GM19043 (cell line): ENCODE data around the gene HNRNPH1.

Source experiments
- ATAC-seq: cut with Tn5 transposase; IDR thresholded peaks from one replicate; pipeline ENCODE4 v1.9.1; 2021; ENCODE audit warnings: low read depth; ENCODE audit not compliant: unreplicated experiment

The HNRNPH1 gene

GRCh38 chr5:179606071-179606909 lies 17.2 kb downstream of the HNRNPH1 start:
- ATAC-seq = no peak

DNA sequence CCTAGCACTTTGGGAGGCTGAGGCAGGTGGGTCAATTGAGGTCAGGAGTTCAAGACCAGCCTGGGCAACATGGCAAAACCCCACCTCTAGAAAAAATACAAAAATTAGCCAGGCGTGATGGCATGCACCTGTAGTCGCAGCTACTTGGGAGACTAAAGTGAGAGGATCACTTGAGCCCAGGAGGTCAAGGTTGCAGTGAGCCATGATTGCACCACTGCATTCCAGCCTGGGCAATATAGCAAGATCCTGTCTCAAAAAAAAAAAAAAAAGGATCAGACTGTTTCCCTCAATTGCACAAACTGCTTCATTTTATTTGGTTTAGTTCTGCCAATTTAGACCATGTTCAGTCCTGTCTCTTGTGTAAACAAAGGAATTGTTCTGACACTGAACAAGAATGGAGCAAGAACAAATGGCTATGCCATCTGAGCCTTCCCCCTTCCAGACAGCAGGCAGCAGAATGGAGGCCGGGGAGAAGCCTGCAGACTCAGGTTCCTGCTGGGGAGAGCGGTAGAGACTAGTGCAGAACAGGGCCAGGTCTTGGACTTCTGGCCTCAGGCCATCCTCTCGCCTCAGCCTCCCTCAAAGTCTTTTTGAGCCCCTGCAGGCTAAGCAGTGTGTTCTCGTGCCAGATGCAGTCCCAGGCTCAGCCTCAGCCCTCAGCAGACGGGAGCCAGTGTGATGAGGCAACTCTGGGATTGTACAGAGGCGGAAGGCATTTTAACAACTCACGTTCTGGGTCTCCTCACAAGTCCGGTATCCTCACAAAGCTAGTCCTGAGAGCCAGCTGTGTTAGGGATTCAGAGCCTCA lies 18.2 kb downstream of the HNRNPH1 start:
- ATAC-seq = no peak

DNA sequence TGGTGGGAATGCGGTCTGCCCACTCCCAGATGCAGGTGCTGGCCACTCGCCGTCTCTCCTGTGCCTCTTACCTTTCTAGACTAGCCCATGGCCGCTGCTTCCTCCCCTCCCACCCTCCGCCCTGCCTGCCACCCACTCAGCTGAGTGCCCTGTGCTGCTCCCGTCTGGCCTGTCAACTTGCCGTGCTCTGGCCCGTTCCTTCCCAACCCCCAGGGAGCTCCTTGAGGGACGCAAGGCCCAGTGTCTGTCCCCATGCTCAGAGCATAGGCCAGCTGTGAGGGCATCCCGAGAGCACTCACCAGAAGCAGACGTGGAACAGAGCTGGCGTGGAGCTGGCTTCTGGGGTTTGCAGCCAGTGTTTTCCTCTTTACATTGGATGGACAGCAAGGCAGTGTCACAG lies 20.2 kb downstream of the HNRNPH1 start:
- ATAC-seq = no peak

DNA sequence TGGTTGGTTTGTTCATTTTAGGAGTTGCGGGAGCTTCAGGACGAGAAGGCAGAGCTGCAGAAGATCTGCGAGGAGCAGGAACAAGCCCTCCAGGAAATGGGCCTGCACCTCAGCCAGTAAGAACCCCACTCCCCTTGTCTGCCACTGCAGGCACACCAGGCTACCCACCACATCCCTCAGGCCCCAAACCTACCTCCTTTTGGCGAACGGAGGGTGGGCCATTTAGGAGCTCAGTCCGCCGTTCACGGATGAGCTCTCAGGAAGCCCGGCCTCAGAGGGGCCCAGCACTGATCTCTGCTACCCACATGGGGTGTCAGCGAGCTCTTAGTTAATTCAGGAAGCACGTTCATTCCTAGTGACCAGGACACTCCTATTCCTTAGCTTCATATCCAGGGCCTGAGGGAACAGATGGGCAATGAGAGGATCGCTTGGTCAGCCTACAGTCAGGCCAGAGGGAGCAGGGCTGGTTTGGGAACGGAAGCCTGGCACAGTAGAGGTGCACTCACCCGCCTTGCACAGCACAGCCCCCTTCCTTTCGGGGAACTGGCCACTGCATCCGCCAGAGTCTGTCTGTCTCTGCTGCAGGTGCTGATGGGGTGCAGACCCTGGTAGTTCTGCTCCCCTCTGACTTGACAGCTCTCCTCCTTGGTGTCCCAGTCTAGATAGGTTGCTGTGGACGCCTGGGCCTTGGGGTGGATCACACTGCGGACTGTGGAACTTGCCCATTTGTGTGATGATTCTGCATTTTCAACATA lies 21.4 kb downstream of the HNRNPH1 start:
- no peak for ATAC-seq

GRCh38 chr5:179599973-179600372 lies 23.5 kb downstream of the HNRNPH1 start:
- ATAC-seq = no peak

- no peak for ATAC-seq
Observed at GRCh38 chr5:179599566-179599965, 23.9 kb downstream of the HNRNPH1 start.

DNA sequence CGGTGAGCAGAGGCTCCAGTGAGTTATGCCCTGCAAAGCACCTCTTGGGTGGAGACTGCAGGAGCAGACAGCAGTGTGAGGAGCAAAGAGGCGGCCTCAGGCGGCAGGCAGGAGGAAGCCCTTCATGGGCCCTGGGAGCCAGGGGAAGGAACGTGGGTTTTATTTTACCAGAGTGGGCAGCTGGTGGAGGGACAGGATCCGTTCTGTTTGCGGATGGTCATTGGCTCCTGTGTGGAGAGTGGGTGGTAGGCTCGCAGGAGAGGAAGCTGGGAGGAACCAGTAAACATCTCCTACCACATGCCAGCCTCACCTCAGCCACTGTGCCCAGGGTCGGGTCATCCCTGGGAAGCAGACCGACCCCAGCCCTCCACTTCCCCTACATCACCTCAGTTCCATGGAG lies 24.4 kb downstream of the HNRNPH1 start:
- no peak for ATAC-seq

DNA sequence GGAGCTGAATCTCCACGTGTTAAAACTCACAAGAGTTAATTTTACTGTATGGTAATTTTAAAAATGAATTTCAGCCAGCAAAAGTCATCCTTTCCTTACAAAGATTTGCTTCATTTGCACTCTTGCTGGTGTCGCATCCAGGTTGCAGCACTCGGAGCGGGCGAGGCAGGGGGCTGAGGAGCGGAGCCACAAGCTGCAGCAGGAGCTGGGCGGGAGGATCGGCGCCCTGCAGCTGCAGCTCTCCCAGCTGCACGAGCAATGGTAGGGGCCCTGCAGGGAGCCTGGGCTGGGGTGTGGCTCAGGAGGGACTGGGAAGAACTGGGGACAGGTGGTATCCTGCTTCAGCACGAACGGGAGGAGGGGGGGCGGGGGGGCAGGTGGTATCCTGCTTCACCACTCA lies 27.1 kb downstream of the HNRNPH1 start:
- no peak for ATAC-seq

DNA sequence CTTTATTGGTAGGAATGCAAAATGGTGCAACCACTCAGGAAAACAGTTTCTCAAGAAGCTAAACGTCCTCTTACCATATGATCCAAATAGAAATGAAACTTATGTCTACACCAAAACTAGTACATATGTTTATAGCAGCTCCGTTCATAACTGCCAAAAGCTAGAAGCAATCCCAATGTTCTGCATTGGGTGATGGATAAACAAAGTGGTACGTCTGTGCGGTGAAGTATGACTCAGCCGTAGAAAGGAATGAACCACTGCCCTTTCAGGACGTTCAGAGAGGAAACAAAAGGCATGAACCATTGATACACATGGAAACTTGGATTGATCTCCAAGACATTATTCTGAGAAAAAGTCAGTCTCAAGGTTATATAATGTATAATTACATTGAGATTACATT lies 27.6 kb downstream of the HNRNPH1 start:
- ATAC-seq = no peak

GRCh38 chr5:179588166-179588565 lies 35.3 kb downstream of the HNRNPH1 start:
- no peak for ATAC-seq

DNA sequence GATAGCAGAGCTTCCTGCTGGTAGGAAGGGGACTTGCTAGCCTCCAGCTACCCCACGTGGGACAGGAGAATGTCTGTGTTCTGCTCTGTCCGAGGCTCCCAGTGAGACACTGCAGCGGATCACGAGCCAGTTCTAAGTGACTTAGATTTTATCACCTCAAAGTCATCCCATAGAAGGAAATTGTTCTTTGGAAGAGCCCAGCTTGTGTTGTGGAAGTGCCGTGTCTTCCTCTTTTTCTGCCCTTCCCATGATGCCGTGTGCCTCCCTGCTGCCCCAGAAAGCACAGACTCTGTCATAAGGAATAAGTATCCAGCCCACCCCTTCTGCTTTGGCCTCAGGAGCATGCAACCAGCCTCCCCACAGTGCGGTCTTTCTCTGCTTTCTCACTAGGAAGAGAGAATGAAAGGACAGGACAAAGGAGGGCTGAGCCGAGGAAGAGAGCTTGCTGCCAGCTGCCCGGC lies 37.5 kb downstream of the HNRNPH1 start:
- ATAC-seq = no peak

DNA sequence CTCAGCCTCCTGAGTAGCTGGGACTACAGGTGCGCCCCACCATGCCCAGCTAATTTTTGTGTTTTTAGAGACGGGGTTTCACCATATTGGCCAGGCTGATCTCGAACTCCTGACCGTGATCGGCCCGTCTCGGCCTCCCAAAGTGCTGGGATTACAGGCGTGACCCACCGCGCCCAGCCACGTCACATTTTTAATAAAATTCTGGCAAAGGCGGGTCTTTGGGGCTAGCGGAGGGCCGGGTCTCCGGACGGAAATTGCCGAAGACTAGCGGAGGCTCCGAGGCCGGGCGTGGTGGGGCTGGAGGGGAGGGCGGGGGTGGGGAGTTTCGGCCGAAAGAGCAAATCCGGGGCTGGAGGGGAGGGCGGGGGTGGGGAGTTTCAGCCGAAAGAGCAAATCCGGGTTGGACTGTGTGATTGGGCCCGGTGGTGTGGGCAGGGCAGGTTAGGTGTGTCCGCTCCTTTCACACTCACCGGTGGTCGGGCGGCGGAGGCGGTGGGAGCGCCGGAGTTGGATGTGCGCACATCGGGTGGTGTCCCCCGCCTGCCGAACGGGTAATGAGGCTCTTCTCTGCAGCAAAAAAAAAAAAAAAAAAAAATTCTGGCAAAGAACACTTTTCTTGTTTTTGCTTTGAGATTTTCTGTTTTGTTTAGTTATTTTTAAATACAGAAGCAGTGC lies 46.0 kb downstream of the HNRNPH1 start:
- no peak for ATAC-seq

- no peak for ATAC-seq
Observed at GRCh38 chr5:179572386-179572785, 51.1 kb downstream of the HNRNPH1 start.

- no peak for ATAC-seq
Observed at GRCh38 chr5:179568721-179569120, 54.8 kb downstream of the HNRNPH1 start.

- no peak for ATAC-seq
Observed at GRCh38 chr5:179564526-179564925, 58.9 kb downstream of the HNRNPH1 start.
